Liver (tissue), 9 donors: ENCODE results near the gene OXTR. TPM values are rescaled to one million over a fixed set of nuclear protein-coding genes. Genes with fewer than 3 reads are reported as not detected.

Experiments
- DNase-seq: peaks from one replicate; pipeline ENCODE4 v3.0.0-alpha.2; 2017; ENCODE audit warnings: low spot score
- H3K27ac ChIP-seq, 2 donors: one replicate each; pipeline ENCODE4 v1.7.0; 2013; ENCODE audit warnings: inconsistent platforms in 2 of 2, low read length in 2 of 2, control low read depth in 1 of 2, low read depth in 1 of 2, mild to moderate bottlenecking in 1 of 2
- H3K27me3 ChIP-seq, 4 donors: one replicate each; pipeline versions ENCODE4 v1.6.1 to v1.7.0; 2013; ENCODE audit warnings: low read length in 3 of 4, inconsistent platforms in 1 of 4, mild to moderate bottlenecking in 1 of 4, moderate library complexity in 1 of 4; ENCODE audit not compliant: control insufficient read depth in 4 of 4, insufficient read depth in 4 of 4
- H3K36me3 ChIP-seq, 4 donors: one replicate each; pipeline versions ENCODE4 v1.6.1 to v1.7.0; 2013; ENCODE audit warnings: low read length in 3 of 4, mild to moderate bottlenecking in 3 of 4, low read depth in 1 of 4, moderate library complexity in 1 of 4; ENCODE audit not compliant: control insufficient read depth in 4 of 4, insufficient read depth in 3 of 4
- H3K4me1 ChIP-seq, 4 donors: one replicate each; pipeline versions ENCODE4 v1.6.1 to v1.7.0; 2013; ENCODE audit warnings: low read length in 3 of 4, mild to moderate bottlenecking in 3 of 4, moderate library complexity in 1 of 4; ENCODE audit not compliant: control insufficient read depth in 4 of 4, insufficient read depth in 4 of 4
- H3K4me3 ChIP-seq, 3 donors: one replicate each; pipeline versions ENCODE4 v1.6.1 to v1.7.0; 2013; ENCODE audit warnings: low read length in 3 of 3, control low read depth in 1 of 3, low read depth in 1 of 3, mild to moderate bottlenecking in 1 of 3
- H3K9ac ChIP-seq, 2 donors: one replicate each; pipeline ENCODE4 v1.7.0; 2013; ENCODE audit warnings: low read length in 2 of 2, mild to moderate bottlenecking in 2 of 2, moderate library complexity in 2 of 2, control low read depth in 1 of 2, low read depth in 1 of 2
- H3K9me3 ChIP-seq, 4 donors: one replicate each; pipeline versions ENCODE4 v1.6.1 to v1.7.0; 2013; ENCODE audit warnings: low read length in 3 of 4; ENCODE audit not compliant: control insufficient read depth in 4 of 4
- EGR1 ChIP-seq, 2 donors: IDR thresholded peaks; 2 replicates each; pipeline ENCODE4 v1.6.1; 2016 to 2018; ENCODE audit warnings: antibody characterized with exemption in 2 of 2, low read depth in 2 of 2
- FOXA1 ChIP-seq: IDR thresholded peaks from 2 replicates; pipeline ENCODE4 v1.6.1; 2016; ENCODE audit warnings: antibody characterized with exemption
- FOXA2 ChIP-seq: IDR thresholded peaks from 2 replicates; pipeline ENCODE4 v1.6.1; 2016; ENCODE audit warnings: antibody characterized with exemption
- GABPA ChIP-seq, 2 donors: IDR thresholded peaks in 1 of 2; conservative IDR thresholded peaks in 1 of 2; 2 replicates each; pipeline ENCODE4 v1.6.1; 2016; ENCODE audit warnings: antibody characterized with exemption in 2 of 2, mild to moderate bottlenecking in 1 of 2, moderate library complexity in 1 of 2
- HNF4A ChIP-seq, 2 donors: conservative IDR thresholded peaks; 2 replicates each; pipeline ENCODE4 v1.6.1; 2016; ENCODE audit warnings: antibody characterized with exemption in 2 of 2, mild to moderate bottlenecking in 2 of 2
- HNF4G ChIP-seq: IDR thresholded peaks from 2 replicates; pipeline ENCODE4 v1.6.1; 2016; ENCODE audit warnings: antibody characterized with exemption
- JUND ChIP-seq, 2 donors: IDR thresholded peaks; 2 replicates each; pipeline ENCODE4 v1.6.1; 2016; ENCODE audit warnings: antibody characterized with exemption in 2 of 2
- NR2F2 ChIP-seq: IDR thresholded peaks from 2 replicates; pipeline ENCODE4 v1.6.1; 2016; ENCODE audit warnings: antibody characterized with exemption
- RAD21 ChIP-seq, 2 donors: IDR thresholded peaks; 2 replicates each; pipeline ENCODE4 v1.6.1; 2016; ENCODE audit warnings: antibody characterized with exemption in 2 of 2, mild to moderate bottlenecking in 2 of 2
- RXRA ChIP-seq, 2 donors: IDR thresholded peaks; 2 replicates each; pipeline ENCODE4 v1.6.1; 2017 to 2018; ENCODE audit warnings: antibody characterized with exemption in 2 of 2, mild to moderate bottlenecking in 1 of 2
- SP1 ChIP-seq: IDR thresholded peaks from 2 replicates; pipeline ENCODE4 v1.6.1; 2018; ENCODE audit warnings: antibody characterized with exemption, mild to moderate bottlenecking
- TAF1 ChIP-seq: conservative IDR thresholded peaks from 2 replicates; pipeline ENCODE4 v1.6.1; 2016; ENCODE audit warnings: antibody characterized with exemption, mild to moderate bottlenecking
- YY1 ChIP-seq: IDR thresholded peaks from 2 replicates; pipeline ENCODE4 v1.6.1; 2016; ENCODE audit warnings: antibody characterized with exemption, mild to moderate bottlenecking
- WGBS: extraction: QIAGEN DNeasy Blood & Tissue Kit; methylation state at CpG from one replicate; pipeline ENCODE4 v1.1.7; 2013; 5-methylcytosine and 5-hydroxymethylcytosine counted together
- polyA plus RNA-seq, 2 donors: library from polyadenylated mRNA; stranded (reverse) in 1 of 2; unstranded in 1 of 2; fragments of 200-250 nt in 1 of 2; fragments of >200 nt in 1 of 2; fragmentation: Nextera tagmentation in 1 of 2; extraction: Ambion mirVana in 1 of 2; gene quantifications; one replicate each; pipeline versions ENCODE4 v1.2.1 to v1.2.3, GENCODE V29; 2013 to 2015
- total RNA-seq, 2 donors: library from RNA; depleted of rRNA; stranded (reverse); fragments of >200 nt; gene quantifications; one replicate each; pipeline ENCODE4 v1.2.3, GENCODE V29; 2014
- TF ChIP-seq, protein P1 (sequence below): IDR thresholded peaks from 2 replicates; pipeline ENCODE4 v1.6.1; 2016; ENCODE audit warnings: antibody characterized with exemption
- TF ChIP-seq, protein P2 (sequence below): IDR thresholded peaks from 2 replicates; pipeline ENCODE4 v1.6.1; 2016; ENCODE audit warnings: antibody characterized with exemption, mild to moderate bottlenecking
- TF ChIP-seq, protein P3 (sequence below): IDR thresholded peaks from 2 replicates; pipeline ENCODE4 v1.6.1; 2016; ENCODE audit warnings: antibody characterized with exemption
- TF ChIP-seq, protein P4 (sequence below): IDR thresholded peaks from 2 replicates; pipeline ENCODE4 v1.6.1; 2016; ENCODE audit warnings: antibody characterized with exemption
- TF ChIP-seq, protein P5 (sequence below): fragments of 150-350 bp; IDR thresholded peaks from 2 replicates; pipeline ENCODE4 v1.5.1; 2017; ENCODE audit warnings: improper control_type of control experiment, low read depth, low read length; ENCODE audit not compliant: missing input control
- donor health status: healthy.
- donor health status: healthy.
- donor health status: healthy.
- donor health status: healthy.
- donor health status: healthy.

The OXTR gene
- total and polyA plus RNA-seq, 4 donors: 0.05 to 0.28 (median 0.08) TPM; not detected in 1

DNA sequence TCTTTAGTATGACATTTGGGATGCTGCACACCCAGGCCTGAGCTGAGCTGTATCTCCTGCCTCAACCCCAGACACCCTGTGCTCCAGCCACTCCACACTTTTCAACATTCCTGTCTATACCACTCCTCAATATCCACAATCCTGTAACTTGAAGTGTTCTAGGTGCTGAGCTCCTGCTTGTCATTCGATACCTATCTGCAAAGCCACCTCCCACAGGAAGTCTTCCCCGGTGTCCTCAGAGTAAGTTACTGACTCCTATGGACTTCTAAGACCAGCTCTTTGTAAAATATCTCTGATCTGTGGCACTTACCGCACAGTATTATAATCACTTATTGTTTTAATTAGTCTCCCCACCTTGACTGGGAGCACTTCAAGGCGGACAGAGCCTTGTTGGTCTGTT, 37.0 kb downstream of the OXTR start:
- H3K9me3 ChIP-seq: no peaks in the 10 kb centered on the region
- H3K27me3 ChIP-seq: no peaks in the 10 kb centered on the region
- H3K4me1 ChIP-seq: no peaks in the 10 kb centered on the region
- no peak overlapping the region for H3K4me3 ChIP-seq
- TF ChIP-seq RXRA (IDR thresholded peaks at IDR 0.05): no peak
- TF ChIP-seq, protein P1, sequence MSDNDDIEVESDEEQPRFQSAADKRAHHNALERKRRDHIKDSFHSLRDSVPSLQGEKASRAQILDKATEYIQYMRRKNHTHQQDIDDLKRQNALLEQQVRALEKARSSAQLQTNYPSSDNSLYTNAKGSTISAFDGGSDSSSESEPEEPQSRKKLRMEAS: no peak
- no peak for TF ChIP-seq GABPA (IDR thresholded peaks at IDR 0.05 in 1 of 2, conservative IDR thresholded peaks at IDR 0.05 in 1 of 2)
- TF ChIP-seq, protein P2, sequence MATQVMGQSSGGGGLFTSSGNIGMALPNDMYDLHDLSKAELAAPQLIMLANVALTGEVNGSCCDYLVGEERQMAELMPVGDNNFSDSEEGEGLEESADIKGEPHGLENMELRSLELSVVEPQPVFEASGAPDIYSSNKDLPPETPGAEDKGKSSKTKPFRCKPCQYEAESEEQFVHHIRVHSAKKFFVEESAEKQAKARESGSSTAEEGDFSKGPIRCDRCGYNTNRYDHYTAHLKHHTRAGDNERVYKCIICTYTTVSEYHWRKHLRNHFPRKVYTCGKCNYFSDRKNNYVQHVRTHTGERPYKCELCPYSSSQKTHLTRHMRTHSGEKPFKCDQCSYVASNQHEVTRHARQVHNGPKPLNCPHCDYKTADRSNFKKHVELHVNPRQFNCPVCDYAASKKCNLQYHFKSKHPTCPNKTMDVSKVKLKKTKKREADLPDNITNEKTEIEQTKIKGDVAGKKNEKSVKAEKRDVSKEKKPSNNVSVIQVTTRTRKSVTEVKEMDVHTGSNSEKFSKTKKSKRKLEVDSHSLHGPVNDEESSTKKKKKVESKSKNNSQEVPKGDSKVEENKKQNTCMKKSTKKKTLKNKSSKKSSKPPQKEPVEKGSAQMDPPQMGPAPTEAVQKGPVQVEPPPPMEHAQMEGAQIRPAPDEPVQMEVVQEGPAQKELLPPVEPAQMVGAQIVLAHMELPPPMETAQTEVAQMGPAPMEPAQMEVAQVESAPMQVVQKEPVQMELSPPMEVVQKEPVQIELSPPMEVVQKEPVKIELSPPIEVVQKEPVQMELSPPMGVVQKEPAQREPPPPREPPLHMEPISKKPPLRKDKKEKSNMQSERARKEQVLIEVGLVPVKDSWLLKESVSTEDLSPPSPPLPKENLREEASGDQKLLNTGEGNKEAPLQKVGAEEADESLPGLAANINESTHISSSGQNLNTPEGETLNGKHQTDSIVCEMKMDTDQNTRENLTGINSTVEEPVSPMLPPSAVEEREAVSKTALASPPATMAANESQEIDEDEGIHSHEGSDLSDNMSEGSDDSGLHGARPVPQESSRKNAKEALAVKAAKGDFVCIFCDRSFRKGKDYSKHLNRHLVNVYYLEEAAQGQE: no peak
- TF ChIP-seq FOXA2: no peak
- no peak for TF ChIP-seq JUND (IDR thresholded peaks at IDR 0.05)
- TF ChIP-seq EGR1 (IDR thresholded peaks at IDR 0.05; ENCODE audit: low read depth in 2 of 2): no peak
- no peak for TF ChIP-seq HNF4A (conservative IDR thresholded peaks at IDR 0.05)
- no peak for TF ChIP-seq YY1
- TF ChIP-seq SP1: no peak
- TF ChIP-seq, protein P3, sequence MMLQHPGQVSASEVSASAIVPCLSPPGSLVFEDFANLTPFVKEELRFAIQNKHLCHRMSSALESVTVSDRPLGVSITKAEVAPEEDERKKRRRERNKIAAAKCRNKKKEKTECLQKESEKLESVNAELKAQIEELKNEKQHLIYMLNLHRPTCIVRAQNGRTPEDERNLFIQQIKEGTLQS: no peak
- TF ChIP-seq, protein P4, sequence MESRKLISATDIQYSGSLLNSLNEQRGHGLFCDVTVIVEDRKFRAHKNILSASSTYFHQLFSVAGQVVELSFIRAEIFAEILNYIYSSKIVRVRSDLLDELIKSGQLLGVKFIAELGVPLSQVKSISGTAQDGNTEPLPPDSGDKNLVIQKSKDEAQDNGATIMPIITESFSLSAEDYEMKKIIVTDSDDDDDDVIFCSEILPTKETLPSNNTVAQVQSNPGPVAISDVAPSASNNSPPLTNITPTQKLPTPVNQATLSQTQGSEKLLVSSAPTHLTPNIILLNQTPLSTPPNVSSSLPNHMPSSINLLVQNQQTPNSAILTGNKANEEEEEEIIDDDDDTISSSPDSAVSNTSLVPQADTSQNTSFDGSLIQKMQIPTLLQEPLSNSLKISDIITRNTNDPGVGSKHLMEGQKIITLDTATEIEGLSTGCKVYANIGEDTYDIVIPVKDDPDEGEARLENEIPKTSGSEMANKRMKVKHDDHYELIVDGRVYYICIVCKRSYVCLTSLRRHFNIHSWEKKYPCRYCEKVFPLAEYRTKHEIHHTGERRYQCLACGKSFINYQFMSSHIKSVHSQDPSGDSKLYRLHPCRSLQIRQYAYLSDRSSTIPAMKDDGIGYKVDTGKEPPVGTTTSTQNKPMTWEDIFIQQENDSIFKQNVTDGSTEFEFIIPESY: no peak
- no peak for TF ChIP-seq HNF4G
- TF ChIP-seq NR2F2: no peak
- TF ChIP-seq RAD21 (IDR thresholded peaks at IDR 0.05): no peak
- no peak for TF ChIP-seq TAF1
- TF ChIP-seq, protein P5, sequence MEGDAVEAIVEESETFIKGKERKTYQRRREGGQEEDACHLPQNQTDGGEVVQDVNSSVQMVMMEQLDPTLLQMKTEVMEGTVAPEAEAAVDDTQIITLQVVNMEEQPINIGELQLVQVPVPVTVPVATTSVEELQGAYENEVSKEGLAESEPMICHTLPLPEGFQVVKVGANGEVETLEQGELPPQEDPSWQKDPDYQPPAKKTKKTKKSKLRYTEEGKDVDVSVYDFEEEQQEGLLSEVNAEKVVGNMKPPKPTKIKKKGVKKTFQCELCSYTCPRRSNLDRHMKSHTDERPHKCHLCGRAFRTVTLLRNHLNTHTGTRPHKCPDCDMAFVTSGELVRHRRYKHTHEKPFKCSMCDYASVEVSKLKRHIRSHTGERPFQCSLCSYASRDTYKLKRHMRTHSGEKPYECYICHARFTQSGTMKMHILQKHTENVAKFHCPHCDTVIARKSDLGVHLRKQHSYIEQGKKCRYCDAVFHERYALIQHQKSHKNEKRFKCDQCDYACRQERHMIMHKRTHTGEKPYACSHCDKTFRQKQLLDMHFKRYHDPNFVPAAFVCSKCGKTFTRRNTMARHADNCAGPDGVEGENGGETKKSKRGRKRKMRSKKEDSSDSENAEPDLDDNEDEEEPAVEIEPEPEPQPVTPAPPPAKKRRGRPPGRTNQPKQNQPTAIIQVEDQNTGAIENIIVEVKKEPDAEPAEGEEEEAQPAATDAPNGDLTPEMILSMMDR: no peak
- TF ChIP-seq FOXA1: no peak
- no peak for DNase-seq
- H3K27ac ChIP-seq: no peak overlapping the region
- WGBS: 85% methylated on average over 4 of the region's 4 CpGs
- H3K36me3 ChIP-seq: no peaks in the 10 kb centered on the region
- no peak overlapping the region for H3K9ac ChIP-seq
